ENCODE measurements around the gene RRBP1.
A peak's percentile ranks its signal among the peaks of the same experiment; 100 is the strongest.

Gene RRBP1

DNA sequence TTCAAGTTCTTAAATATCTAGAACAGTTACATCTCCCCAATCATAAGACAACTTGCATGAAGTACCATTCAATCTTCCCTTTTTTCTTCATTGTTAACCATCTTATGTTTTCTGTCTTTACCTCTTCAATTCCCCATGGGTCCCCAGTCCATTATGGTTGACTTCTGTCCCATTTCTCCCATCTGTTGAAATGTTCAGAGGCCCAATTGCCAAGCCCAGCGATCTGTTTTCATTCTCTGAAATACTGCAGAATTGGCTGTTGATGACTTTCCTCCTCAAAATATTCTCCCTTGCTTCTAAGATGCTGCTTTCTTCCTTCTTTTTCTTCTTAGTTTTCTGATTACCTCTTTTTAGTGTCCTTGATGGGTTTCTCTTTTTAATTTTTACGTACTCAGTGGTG is 86.2 kb downstream of the RRBP1 start:
- DNase-seq, result no peak

GRCh38 chr20:17594443-17594842 is 87.6 kb downstream of the RRBP1 start:
- DNase-seq, result no peak

GRCh38 chr20:17593902-17594301 is 88.1 kb downstream of the RRBP1 start:
- no peak for DNase-seq

GRCh38 chr20:17590245-17590644 is 91.8 kb downstream of the RRBP1 start:
- no peak for DNase-seq

DNA sequence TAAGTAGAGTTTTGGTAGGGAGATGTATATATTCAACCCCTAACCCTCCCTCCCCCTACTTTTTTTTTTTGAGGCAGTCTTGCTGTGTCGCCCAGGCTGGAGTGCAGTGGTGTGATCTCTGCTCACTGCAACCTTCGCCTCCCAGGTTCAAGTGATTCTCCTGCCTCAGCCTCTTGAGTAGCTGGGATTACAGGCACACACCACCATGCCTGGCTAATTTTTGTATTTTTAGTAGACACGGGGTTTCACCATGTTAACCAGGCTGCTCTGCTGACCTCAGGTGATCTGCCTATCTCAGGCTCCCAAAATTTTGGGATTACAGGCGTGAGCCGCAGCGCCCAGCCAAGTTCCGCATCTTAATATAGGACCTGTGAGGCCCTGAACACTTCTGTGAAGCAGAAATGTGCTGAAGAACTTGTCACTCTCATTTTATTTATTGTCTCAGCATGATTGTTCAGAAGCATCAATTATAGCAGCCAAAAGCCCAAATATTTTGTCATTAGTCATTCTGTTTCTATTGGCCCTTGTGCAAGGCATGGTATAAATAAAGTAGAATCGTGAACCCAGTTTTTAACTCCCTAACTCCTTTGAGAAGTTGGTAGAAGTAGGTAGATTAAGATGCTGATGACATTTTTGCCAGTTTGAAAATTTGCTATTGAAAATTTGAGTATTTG is 92.7 kb downstream of the RRBP1 start:
- DNase-seq, result no peak

GRCh38 chr20:17587824-17588223 is 94.2 kb downstream of the RRBP1 start:
- DNase-seq, result no peak

- no peak for DNase-seq
Observed at GRCh38 chr20:17587148-17587547, 94.9 kb downstream of the RRBP1 start.

DNA sequence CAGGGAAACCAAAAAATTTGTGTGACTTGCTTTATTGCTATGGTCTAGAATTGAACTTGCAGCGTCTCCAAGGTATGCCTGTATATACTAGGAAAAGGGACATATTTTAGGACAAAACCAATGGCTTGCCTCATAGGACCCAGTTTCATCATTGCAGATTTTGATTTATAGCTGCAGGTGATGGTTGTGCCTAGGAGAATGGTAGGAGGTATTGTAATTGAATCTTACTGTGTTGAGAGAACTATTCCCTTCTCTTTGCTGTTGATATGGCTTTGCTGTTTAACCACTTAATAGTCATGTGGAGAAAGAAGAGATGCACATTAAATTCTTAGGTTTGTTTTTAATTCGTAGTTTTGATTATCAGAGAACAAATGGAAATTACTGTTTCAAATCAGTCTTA is 95.8 kb downstream of the RRBP1 start:
- no peak for DNase-seq

GRCh38 chr20:17584689-17585088 is 97.4 kb downstream of the RRBP1 start:
- DNase-seq, result no peak

- no peak for DNase-seq
Observed at GRCh38 chr20:17583126-17583525, 98.9 kb downstream of the RRBP1 start.

DNA sequence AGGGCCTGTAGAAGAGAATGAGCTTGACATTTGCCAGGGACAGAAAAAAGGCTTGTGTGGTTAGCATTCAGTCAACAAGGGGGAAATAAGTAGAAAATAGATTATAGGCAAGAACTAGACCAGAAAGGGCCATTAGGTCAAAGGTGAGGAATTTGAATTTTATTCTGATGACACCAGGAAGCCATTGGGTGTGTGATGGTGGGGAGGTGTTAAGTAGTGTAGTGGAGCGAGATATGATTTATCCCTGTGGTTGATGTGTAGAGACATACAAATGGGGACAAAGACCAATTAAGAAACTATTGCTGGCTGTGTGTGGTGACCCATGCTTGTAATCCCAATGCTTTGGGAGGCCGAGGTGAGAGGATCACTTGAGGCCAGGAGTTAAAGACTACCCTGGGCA is 101.1 kb downstream of the RRBP1 start:
- no peak for DNase-seq

- no peak for DNase-seq
Observed at GRCh38 chr20:17579369-17580039, 102.5 kb downstream of the RRBP1 start.

GRCh38 chr20:17576215-17576614 is 105.8 kb downstream of the RRBP1 start:
- no peak for DNase-seq

DNA sequence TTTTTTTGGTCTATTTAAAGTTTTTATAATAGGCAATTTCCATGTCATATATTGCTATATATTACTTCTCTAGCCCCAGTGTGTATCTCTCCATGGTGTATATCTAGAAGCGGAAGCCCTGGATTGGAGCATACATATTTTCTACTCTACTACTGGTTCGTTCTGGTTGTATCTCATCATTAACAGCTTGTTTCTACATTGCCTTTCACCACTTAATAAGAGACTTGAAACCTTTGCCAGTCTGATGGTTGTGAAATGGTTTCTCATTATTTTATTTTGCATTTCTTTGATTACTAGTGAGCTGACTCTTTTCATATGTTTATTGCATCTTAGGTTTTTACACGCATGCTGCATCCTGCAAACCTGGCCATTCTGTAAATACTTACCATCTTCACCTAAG is 108.6 kb downstream of the RRBP1 start:
- DNase-seq, result no peak

DNA sequence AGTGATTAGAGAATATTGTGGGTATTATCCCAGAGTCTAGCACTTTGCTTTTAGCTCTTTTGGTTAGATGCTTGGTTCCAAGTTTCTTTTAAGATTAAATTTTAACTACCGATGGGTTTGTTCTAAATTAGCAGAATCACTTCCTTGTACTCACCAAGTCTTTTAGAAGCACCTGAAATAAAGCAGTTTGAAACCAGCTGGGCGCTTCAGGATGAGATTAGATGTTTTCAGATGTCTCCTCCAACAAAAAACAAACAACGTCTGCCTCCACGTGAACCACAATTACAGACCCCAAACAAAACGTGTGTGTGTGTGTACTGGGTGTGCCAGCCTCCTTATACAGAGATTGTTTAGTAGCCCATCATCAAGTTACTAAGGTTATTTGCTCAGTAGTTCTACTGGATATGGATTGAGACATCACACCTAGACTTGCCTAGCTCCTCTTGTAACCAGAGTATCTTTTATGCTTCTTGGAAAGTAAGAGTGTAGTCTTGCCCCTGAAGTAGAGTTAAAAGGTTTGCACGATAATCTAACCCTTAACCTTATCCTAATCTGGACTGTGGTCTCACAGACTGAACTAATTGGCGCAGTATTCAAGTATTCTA is 109.9 kb downstream of the RRBP1 start:
- no peak for DNase-seq

- DNase-seq, result peak in 1 of 2 donors; percentile 27
Observed at GRCh38 chr20:17571153-17571527, 110.9 kb downstream of the RRBP1 start.

DNA sequence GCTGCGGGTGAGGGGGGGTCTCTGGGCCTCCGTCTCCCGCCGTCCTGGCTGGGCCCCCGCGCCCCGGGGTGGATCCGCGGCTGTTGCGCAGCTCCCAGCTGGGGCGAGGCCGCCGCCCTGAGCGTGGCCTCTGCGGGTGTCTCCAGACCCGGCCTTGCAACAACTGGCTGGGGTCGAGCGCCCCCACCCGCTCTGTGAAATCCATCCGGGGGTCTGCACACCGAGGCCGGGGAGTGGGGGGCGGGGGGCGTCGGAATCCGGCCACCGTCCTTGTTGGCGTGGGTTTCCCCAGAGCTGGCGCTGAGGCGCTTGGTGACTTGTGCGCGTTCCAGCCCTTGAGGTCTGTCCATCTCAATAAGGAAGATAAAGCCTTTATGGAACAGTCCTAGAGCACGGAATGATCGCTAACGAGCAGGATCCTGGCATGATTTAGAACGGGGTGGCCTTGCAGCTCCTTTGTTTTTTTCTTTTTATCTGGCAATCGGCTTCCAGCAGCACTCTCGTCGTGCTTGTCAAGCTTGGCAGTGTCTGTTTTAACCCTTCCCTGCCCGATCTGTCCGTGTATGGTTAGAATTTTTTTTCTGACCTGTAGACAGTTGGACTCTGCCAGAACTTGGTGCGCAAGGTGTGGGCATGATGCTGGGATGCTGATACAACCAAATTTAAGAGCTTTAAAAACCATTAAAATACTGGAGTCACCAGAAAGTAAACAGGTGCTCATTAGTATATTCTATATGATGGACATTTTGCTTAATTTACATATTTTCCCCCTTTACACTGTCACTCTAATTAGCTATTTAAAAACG is 111.5 kb downstream of the RRBP1 start:
- DNase-seq, result peak in 1 of 2 donors; percentile 5

DNA sequence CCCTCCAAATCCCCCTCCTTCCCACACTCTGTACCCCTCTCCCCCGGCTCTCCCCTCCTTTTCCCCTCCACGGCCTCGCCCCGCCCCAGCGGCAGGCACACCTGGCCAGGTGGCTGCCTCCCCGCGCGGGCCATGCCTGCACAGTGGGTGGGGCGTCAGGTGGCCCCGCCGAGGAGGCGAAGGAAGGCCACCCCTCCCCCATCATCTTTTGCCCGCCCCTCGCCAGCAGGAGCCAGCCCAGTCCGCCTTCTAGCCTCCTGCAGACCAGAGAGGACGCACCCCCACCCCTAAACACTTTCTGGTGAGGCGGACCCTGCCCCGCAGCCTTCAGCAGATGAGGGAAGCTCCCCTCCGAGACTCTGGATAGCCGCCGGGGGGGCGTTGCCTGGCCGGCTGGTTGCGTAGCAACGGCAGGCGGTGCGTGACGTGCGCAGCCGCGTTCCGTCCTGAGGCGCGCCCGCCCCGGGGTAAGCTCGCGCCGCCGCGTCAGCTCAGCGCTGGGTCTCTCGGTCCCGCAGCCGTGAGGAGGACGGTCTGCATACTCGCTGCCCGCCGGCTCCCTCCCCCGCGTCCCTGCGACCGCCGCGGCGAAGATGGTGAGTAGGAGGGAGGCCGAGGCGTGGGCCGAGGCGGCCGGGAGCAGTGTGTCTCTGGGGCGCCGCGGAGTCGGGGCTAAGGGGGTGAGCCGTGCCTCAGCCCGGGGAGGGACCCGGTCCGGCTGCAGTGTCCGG is 112.3 kb downstream of the RRBP1 start, which contains the start of gene DSTN:
Gene DSTN (plus strand): TSS at position 460 of the 731 bp plus-strand sequence. CDS start 134 bp downstream, at position 594.
- peak; percentile 86 to 89 for DNase-seq

DNA sequence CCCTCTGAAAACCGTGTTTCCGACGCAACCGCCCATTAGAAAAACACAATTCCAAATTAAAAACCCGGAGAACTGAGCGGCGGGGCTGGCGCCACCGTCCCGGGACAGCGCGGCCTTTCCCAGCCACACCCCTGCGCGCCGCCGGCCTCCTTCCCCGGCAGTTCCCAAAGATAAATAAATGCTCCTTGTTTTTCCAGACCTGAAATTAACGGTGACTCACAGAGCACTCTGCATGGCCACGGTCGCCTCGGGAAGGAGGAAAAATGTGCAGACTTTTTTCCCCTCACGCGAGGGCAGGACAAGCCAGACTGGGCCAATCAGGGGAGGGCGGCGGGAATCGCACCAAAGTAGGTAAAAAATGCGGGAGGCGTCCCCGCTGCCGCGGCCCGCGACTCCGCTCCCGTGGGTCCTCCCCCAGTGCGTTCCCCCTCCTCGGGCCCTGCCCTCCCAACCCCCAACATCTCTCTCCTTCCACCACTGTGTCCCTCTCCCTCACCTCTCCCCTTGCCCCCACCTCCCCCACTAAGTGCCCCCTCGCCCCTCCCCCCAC is 113.0 kb downstream of the RRBP1 start:
- peak in 1 of 2 donors; percentile 19 for DNase-seq

DNA sequence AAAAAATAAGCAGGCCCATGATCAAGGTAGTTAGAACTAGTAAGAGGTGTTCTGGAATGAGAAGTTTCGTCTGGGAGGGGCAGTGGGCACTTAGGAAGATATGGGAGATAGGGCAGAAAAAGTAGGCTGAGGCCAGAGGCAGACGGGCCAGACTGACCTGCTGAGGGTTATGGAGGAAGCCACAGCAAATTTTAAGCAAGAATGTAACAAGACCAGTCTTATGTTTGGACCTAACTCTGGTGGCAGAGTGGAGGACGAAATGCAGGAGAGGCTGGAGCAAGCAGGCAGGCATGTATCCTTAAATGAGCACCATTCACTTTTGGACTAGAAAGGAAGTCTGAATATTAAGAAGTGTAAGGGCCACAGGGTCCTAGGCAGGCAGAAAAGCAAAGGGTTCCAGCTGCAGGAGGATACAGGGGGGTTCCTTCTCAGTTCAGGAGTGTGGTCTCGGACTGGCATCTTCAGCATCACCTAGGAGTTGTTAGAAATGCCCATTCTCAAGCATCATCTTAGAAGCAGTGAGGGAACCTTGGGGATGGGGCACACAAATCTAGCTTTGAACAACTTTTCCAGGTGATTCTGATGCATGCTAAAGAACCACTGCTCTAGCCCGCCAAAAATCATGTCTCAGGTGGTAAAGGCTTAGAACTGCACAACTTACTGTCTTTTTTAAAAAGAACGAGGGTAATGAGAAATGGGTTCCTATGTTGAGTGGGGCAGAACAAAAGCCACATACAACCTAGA is 113.8 kb downstream of the RRBP1 start:
- no peak for DNase-seq

GRCh38 chr20:17566345-17566744 is 115.7 kb downstream of the RRBP1 start:
- no peak for DNase-seq

All from CD4-positive, alpha-beta T cell treated with Interferon alpha-2 for 1 hour (primary cell).